ENCODE measurements around the gene IL26. TPM values are rescaled to one million over a fixed set of nuclear protein-coding genes. Genes with fewer than 3 reads are reported as not detected.

IL26 gene
- total RNA-seq, 1 experiment from 2014 or later = not detected

GRCh38 chr12:68235576-68235975 is 10.0 kb upstream of the IL26 start:
- H3K27ac ChIP-seq (ENCODE audit: low read length) = no peak overlapping the region
- no peak for TF ChIP-seq TCF7L2 (IDR thresholded peaks at IDR 0.05; ENCODE audit: low read depth, low read length)
- no peak for TF ChIP-seq CTCF (IDR thresholded peaks at IDR 0.05)
- TF ChIP-seq, protein P1, sequence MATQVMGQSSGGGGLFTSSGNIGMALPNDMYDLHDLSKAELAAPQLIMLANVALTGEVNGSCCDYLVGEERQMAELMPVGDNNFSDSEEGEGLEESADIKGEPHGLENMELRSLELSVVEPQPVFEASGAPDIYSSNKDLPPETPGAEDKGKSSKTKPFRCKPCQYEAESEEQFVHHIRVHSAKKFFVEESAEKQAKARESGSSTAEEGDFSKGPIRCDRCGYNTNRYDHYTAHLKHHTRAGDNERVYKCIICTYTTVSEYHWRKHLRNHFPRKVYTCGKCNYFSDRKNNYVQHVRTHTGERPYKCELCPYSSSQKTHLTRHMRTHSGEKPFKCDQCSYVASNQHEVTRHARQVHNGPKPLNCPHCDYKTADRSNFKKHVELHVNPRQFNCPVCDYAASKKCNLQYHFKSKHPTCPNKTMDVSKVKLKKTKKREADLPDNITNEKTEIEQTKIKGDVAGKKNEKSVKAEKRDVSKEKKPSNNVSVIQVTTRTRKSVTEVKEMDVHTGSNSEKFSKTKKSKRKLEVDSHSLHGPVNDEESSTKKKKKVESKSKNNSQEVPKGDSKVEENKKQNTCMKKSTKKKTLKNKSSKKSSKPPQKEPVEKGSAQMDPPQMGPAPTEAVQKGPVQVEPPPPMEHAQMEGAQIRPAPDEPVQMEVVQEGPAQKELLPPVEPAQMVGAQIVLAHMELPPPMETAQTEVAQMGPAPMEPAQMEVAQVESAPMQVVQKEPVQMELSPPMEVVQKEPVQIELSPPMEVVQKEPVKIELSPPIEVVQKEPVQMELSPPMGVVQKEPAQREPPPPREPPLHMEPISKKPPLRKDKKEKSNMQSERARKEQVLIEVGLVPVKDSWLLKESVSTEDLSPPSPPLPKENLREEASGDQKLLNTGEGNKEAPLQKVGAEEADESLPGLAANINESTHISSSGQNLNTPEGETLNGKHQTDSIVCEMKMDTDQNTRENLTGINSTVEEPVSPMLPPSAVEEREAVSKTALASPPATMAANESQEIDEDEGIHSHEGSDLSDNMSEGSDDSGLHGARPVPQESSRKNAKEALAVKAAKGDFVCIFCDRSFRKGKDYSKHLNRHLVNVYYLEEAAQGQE (IDR thresholded peaks at IDR 0.05; ENCODE audit: insufficient read depth in 1 of 2, low read depth in 2 of 2, low read length in 1 of 2) = no peak
- no peak for TF ChIP-seq POLR2AphosphoS5 (IDR thresholded peaks at IDR 0.05; ENCODE audit: low read depth, low read length)
- no peak for TF ChIP-seq SIN3A (IDR thresholded peaks at IDR 0.05; ENCODE audit: borderline replicate concordance, insufficient read depth, low read depth, low read length)
- intact Hi-C loops (cut with micrococcal nuclease; ENCODE audit: unreplicated experiment) (no loop called here), in situ Hi-C loops (cut with HindIII; ENCODE audit: low pct_unique_long_range_greater_than_20kb, low sequenced_read_pairs) (no loop called here)
- ATAC-seq (no peak), DNase-seq (ENCODE audit: low read depth, low spot score) (no peak)
- no peak overlapping the region for H3K4me3 ChIP-seq (ENCODE audit: low read depth in 2 of 2, low read length in 2 of 2)
- BruUV-seq (replicated peaks) = no TSS peak
- no peaks in the 10 kb centered on the region for H3K9me3 ChIP-seq (ENCODE audit: control insufficient read depth, insufficient read depth, low read depth, low read length)
- H3K4me1 ChIP-seq (ENCODE audit: control insufficient read depth, insufficient read depth, low read length) = peaks cover 18% of the 10 kb centered on the region
- POLR2A ChIA-PET = no interaction called here
- H3K36me3 ChIP-seq (ENCODE audit: control insufficient read depth, insufficient read depth, low read length) = no peaks in the 10 kb centered on the region
- no peaks in the 10 kb centered on the region for H3K27me3 ChIP-seq (ENCODE audit: control insufficient read depth, insufficient read depth, low read length)
- CTCF ChIA-PET = interaction anchor here (0.6 to 1.2 kb wide), 2 partner anchors 82 to 172 kb away, joined by 4 read pairs; no protein-coding TSS in a partner anchor

DNA sequence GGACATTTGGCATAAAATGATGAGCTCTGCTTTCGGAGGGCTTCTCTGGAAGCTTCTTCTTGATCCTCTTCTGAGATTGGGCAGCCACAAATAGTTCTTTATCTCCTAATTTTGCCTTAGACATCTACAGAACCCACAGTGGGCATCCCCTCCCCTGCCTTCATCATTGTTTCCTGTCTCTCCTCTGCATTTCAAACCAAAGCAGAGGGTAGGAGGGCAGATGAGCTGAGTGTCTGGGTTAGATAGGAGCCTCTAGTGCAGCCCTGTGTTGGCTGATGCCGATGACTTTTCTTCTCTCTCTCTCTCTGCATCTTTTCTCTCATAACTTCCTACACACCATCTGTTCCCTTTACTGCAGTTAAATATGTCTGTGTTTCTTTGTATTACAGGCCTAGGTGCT is 8.5 kb upstream of the IL26 start:
- Histone ChIP-seq H3K27ac (ENCODE audit: low read length) (no peak overlapping the region), H3K36me3 (ENCODE audit: control insufficient read depth, insufficient read depth, low read length) (no peaks in the 10 kb centered on the region), H3K27me3 (ENCODE audit: control insufficient read depth, insufficient read depth, low read length) (no peaks in the 10 kb centered on the region), H3K4me1 (ENCODE audit: control insufficient read depth, insufficient read depth, low read length) (peaks cover 10% of the 10 kb centered on the region), H3K4me3 (ENCODE audit: low read depth in 2 of 2, low read length in 2 of 2) (no peak overlapping the region), H3K9me3 (ENCODE audit: control insufficient read depth, insufficient read depth, low read depth, low read length) (no peaks in the 10 kb centered on the region)
- no peak for DNase-seq (ENCODE audit: low read depth, low spot score)
- BruUV-seq (replicated peaks) = no TSS peak
- intact Hi-C loops (cut with micrococcal nuclease; ENCODE audit: unreplicated experiment) (no loop called here), in situ Hi-C loops (cut with HindIII; ENCODE audit: low pct_unique_long_range_greater_than_20kb, low sequenced_read_pairs) (no loop called here)
- POLR2A ChIA-PET = no interaction called here
- CTCF ChIA-PET = no interaction called here
- TF ChIP-seq, protein P1 (IDR thresholded peaks at IDR 0.05; ENCODE audit: insufficient read depth in 1 of 2, low read depth in 2 of 2, low read length in 1 of 2) = no peak
- TF ChIP-seq SIN3A (IDR thresholded peaks at IDR 0.05; ENCODE audit: borderline replicate concordance, insufficient read depth, low read depth, low read length) = no peak
- no peak for TF ChIP-seq TCF7L2 (IDR thresholded peaks at IDR 0.05; ENCODE audit: low read depth, low read length)
- TF ChIP-seq POLR2AphosphoS5 (IDR thresholded peaks at IDR 0.05; ENCODE audit: low read depth, low read length) = no peak
- TF ChIP-seq CTCF (IDR thresholded peaks at IDR 0.05) = no peak
- ATAC-seq = no peak
